Sigmoid colon (tissue), 7 donors: Measurements from ENCODE around the gene ERVK3-1. TPM values are rescaled to one million over a fixed set of nuclear protein-coding genes. Genes with fewer than 3 reads are reported as not detected.
A peak's percentile ranks its signal among the peaks of the same experiment; 100 is the strongest.

Experiments
- DNase-seq: peaks from one replicate; pipeline ENCODE4 v3.0.0-alpha.2; 2019
- H3K27ac ChIP-seq, 4 donors: fragments of 200-600 bp; sonication (generic); one replicate each; pipeline ENCODE4 v1.5.1; 2016 to 2019; ENCODE audit warnings: mild to moderate bottlenecking in 1 of 4
- H3K27me3 ChIP-seq, 3 donors: fragments of 200-600 bp; sonication (generic); one replicate each; pipeline ENCODE4 v1.5.1; 2019; ENCODE audit warnings: mild to moderate bottlenecking in 1 of 3
- H3K36me3 ChIP-seq, 4 donors: fragments of 200-600 bp; sonication (generic); one replicate each; pipeline ENCODE4 v1.5.1; 2016 to 2019
- H3K4me1 ChIP-seq, 4 donors: fragments of 200-600 bp; sonication (generic); one replicate each; pipeline ENCODE4 v1.5.1; 2017 to 2019
- H3K4me3 ChIP-seq, 4 donors: fragments of 200-600 bp; sonication (generic); one replicate each; pipeline ENCODE4 v1.5.1; 2017 to 2019; ENCODE audit warnings: mild to moderate bottlenecking in 2 of 4, moderate library complexity in 1 of 4
- H3K9me3 ChIP-seq, 4 donors: fragments of 200-600 bp in 3 of 4; sonication (generic) in 3 of 4; one replicate each; pipeline versions ENCODE4 v1.5.1 to v1.6.1; 2013 to 2019
- CTCF ChIP-seq, 4 experiments: fragments of 450-650 bp in 3 of 4; fragments of 200-600 bp in 1 of 4; IDR thresholded peaks; one replicate each; pipeline ENCODE4 v1.5.1; 2016 to 2019; ENCODE audit warnings: antibody characterized with exemption in 4 of 4, mild to moderate bottlenecking in 3 of 4, moderate library complexity in 2 of 4
- EP300 ChIP-seq, 4 donors: sonication (generic); formaldehyde crosslinking; IDR thresholded peaks; one replicate each; pipeline ENCODE4 v1.6.1; 2017; ENCODE audit warnings: antibody characterized with exemption in 4 of 4
- POLR2A ChIP-seq, 2 donors: fragments of 450-650 bp; IDR thresholded peaks; one replicate each; pipeline ENCODE4 v1.6.1; 2016; ENCODE audit warnings: antibody characterized with exemption in 2 of 2, mild to moderate bottlenecking in 2 of 2, moderate library complexity in 2 of 2
- POLR2AphosphoS5 ChIP-seq, 4 donors: sonication (generic); formaldehyde crosslinking; IDR thresholded peaks; one replicate each; pipeline ENCODE4 v1.6.1; 2017; ENCODE audit warnings: antibody characterized with exemption in 4 of 4
- WGBS, 2 donors: extraction: QIAGEN DNeasy Blood & Tissue Kit; methylation state at CpG; one replicate each; pipeline ENCODE4 v1.1.7; 2013; 5-methylcytosine and 5-hydroxymethylcytosine counted together
- intact Hi-C: fragments of 100-400 bp; cut with DNase I; formaldehyde crosslinking; loops from one replicate; pipeline ENCODE4 v1.15.1; 2023
- polyA plus RNA-seq, 3 donors: library from polyadenylated mRNA; stranded (reverse); fragments of 200-250 nt; gene quantifications; one replicate each; pipeline ENCODE4 v1.2.3, GENCODE V29; 2013
- small RNA-seq, 3 donors: library from RNA; depleted of rRNA; stranded (forward); fragments of <200 nt; gene quantifications; one replicate each; pipeline ENCODE3, GENCODE V24; 2016
- total RNA-seq, 4 donors: library from RNA; depleted of rRNA; stranded (reverse); fragments of >200 nt; gene quantifications; one replicate each; pipeline ENCODE4 v1.1.0, GENCODE V29; 2016
- donor health status: healthy with polysubstance abuse.
- donor health status: Bipolar disorder and iron deficiency.
- donor health status: healthy.

The ERVK3-1 gene
- total and polyA plus RNA-seq, 7 donors, result 23.6 to 49.4 (median 41.7) TPM

- WGBS, 2 donors, result 5 to 11% methylated on average over 28 of the region's 28 CpGs
- Histone ChIP-seq H3K27ac (peak overlapping the region; percentile 87 to 96 (median 93)), H3K27me3 (peaks cover under 1 to 10% (median 9%) of the 10 kb centered on the region in 3 donors), H3K4me3 (peak overlapping the region; percentile 69 to 78 (median 72)), H3K36me3 (no peaks in the 10 kb centered on the region), H3K4me1 (peaks cover 0 to 13% (median 3%) of the 10 kb centered on the region in 4 donors), H3K9me3 (no peaks in the 10 kb centered on the region)
- no peak for DNase-seq
- TF ChIP-seq CTCF (IDR thresholded peaks at IDR 0.05), result no peak
- no peak for TF ChIP-seq POLR2AphosphoS5 (IDR thresholded peaks at IDR 0.05)
- TF ChIP-seq POLR2A (IDR thresholded peaks at IDR 0.05), result no peak
- no peak for TF ChIP-seq EP300 (IDR thresholded peaks at IDR 0.05)
- intact Hi-C loops, result loop anchor here (1.0 to 2.0 kb wide), 4 partner anchors 19 to 79 kb away; partner anchors contain the start of genes ZNF132 and ZNF837
Measured at GRCh38 chr19:58361900-58362271, 56.7 kb downstream of the ERVK3-1 start.

GRCh38 chr19:58362272-58362994, 57.3 kb downstream of the ERVK3-1 start, which contains the start of gene ZNF497:
Gene ZNF497, minus strand, starts transcription at chr19:58362751. Its CDS starts 5,116 bp downstream, at chr19:58357635.
- Histone ChIP-seq H3K9me3 (no peaks in the 10 kb centered on the region), H3K27me3 (peaks cover 0 to 10% (median 9%) of the 10 kb centered on the region in 3 donors), H3K36me3 (no peaks in the 10 kb centered on the region), H3K4me1 (peaks cover 0 to 9% (median 3%) of the 10 kb centered on the region in 4 donors), H3K27ac (peak within 1 kb of the TSS; percentile 87 to 96 (median 93)), H3K4me3 (peak within 1 kb of the TSS; percentile 69 to 78 (median 72))
- TF ChIP-seq CTCF (IDR thresholded peaks at IDR 0.05), result peak in 1 of 4 experiments; percentile 8
- TF ChIP-seq POLR2A (IDR thresholded peaks at IDR 0.05), result peak; percentile 52 to 68
- TF ChIP-seq EP300 (IDR thresholded peaks at IDR 0.05), result peak in 1 of 4 donors; percentile 41
- peak; percentile 60 to 91 (median 80) for TF ChIP-seq POLR2AphosphoS5 (IDR thresholded peaks at IDR 0.05)
- intact Hi-C loops, result loop anchor here (1.0 to 2.0 kb wide), 4 partner anchors 18 to 78 kb away; partner anchors contain the start of genes ZNF132 and ZNF837
- DNase-seq, result peak; percentile 98
- 0% methylated on average over 74 of the region's 74 CpGs for WGBS, 2 donors

GRCh38 chr19:58364146-58364545, 59.0 kb downstream of the ERVK3-1 start:
- Histone ChIP-seq H3K27me3 (peaks cover 0 to 18% (median 13%) of the 10 kb centered on the region in 3 donors), H3K4me1 (peaks cover 0 to 9% (median 3%) of the 10 kb centered on the region in 4 donors), H3K36me3 (no peaks in the 10 kb centered on the region), H3K9me3 (no peaks in the 10 kb centered on the region), H3K27ac (no peak overlapping the region), H3K4me3 (no peak overlapping the region)
- intact Hi-C loops, result no loop called here
- DNase-seq, result no peak
- 51 to 87% methylated on average over 5 of the region's 5 CpGs for WGBS, 2 donors
- no peak for TF ChIP-seq CTCF (IDR thresholded peaks at IDR 0.05)
- no peak for TF ChIP-seq POLR2A (IDR thresholded peaks at IDR 0.05)
- TF ChIP-seq POLR2AphosphoS5 (IDR thresholded peaks at IDR 0.05), result no peak
- TF ChIP-seq EP300 (IDR thresholded peaks at IDR 0.05), result no peak

Small RNA genes lying within 50 kb of the gene (small RNA-seq; reads per million reads assigned to genes)
- gene MIR6806 (0 reads per million in 3 donors), gene RNA5SP473 (0.07 to 0.12 (median 0.11) reads per million in 3 donors)

Other genes with a start within 250 kb of the ERVK3-1 start
- gene ZNF135, start 246.1 kb upstream of the ERVK3-1 start, total RNA-seq, result 10 to 100 TPM in 1 of 4 donors, 1 to 10 TPM in 3; 6.1 to 10.0 (median 7.4) TPM
- 1 to 10 TPM in 1 of 3 donors, under 1 TPM in 2; 0.46 to 2.8 (median 0.60) TPM for gene ZNF135, start 246.1 kb upstream of the ERVK3-1 start, polyA plus RNA-seq
- gene ZSCAN18, start 207.1 kb upstream of the ERVK3-1 start, total RNA-seq, result 10 to 100 TPM; 64.7 to 85.3 (median 73.8) TPM
- gene ZSCAN18, start 207.1 kb upstream of the ERVK3-1 start, polyA plus RNA-seq, result 10 to 100 TPM in 2 of 3 donors, 1 to 10 TPM in 1; 5.8 to 31.4 (median 12.6) TPM
- gene ZNF329, start 154.6 kb upstream of the ERVK3-1 start, total RNA-seq, result 10 to 100 TPM in 1 of 4 donors, 1 to 10 TPM in 3; 8.2 to 10.2 (median 8.3) TPM
- gene ZNF329, start 154.6 kb upstream of the ERVK3-1 start, polyA plus RNA-seq, result 1 to 10 TPM; 1.6 to 3.9 (median 2.4) TPM
- gene ZNF274, start 122.3 kb upstream of the ERVK3-1 start, total RNA-seq, result 10 to 100 TPM; 18.3 to 26.7 (median 22.6) TPM
- gene ZNF274, start 122.3 kb upstream of the ERVK3-1 start, polyA plus RNA-seq, result 10 to 100 TPM in 1 of 3 donors, 1 to 10 TPM in 2; 7.8 to 19.6 (median 9.2) TPM
- gene ZNF544, start 76.5 kb upstream of the ERVK3-1 start, total RNA-seq, result 10 to 100 TPM; 25.8 to 45.1 (median 34.8) TPM
- 10 to 100 TPM; 16.4 to 28.6 (median 20.4) TPM for gene ZNF544, start 76.5 kb upstream of the ERVK3-1 start, polyA plus RNA-seq
- gene ZNF8, start 26.4 kb upstream of the ERVK3-1 start, total RNA-seq, result 1 to 10 TPM; 4.9 to 8.6 (median 6.5) TPM
- 1 to 10 TPM in 1 of 3 donors, under 1 TPM in 2; 0.60 to 2.0 (median 0.92) TPM for gene ZNF8, start 26.4 kb upstream of the ERVK3-1 start, polyA plus RNA-seq
- gene ZSCAN22, start 21.6 kb downstream of the ERVK3-1 start, total RNA-seq, result 1 to 10 TPM; 1.4 to 3.6 (median 2.2) TPM
- gene ZSCAN22, start 21.6 kb downstream of the ERVK3-1 start, polyA plus RNA-seq, result 1 to 10 TPM in 1 of 3 donors, under 1 TPM in 2; 0.60 to 1.3 (median 0.69) TPM
- gene A1BG, start 48.1 kb downstream of the ERVK3-1 start, total RNA-seq, result 10 to 100 TPM in 2 of 4 donors, 1 to 10 TPM in 2; 1.9 to 17.4 (median 12.1) TPM
- gene A1BG, start 48.1 kb downstream of the ERVK3-1 start, polyA plus RNA-seq, result 10 to 100 TPM in 2 of 3 donors, 1 to 10 TPM in 1; 7.2 to 23.4 (median 16.0) TPM
- under 1 TPM; 0.28 to 0.54 (median 0.43) TPM for gene ZNF497, start 57.4 kb downstream of the ERVK3-1 start, total RNA-seq
- under 1 TPM in 2 of 3 donors, not detected in 1; 0.46 to 0.79 TPM for gene ZNF497, start 57.4 kb downstream of the ERVK3-1 start, polyA plus RNA-seq
- gene ZNF837, start 75.7 kb downstream of the ERVK3-1 start, total RNA-seq, result 1 to 10 TPM in 3 of 4 donors, under 1 TPM in 1; 0.66 to 2.2 (median 1.5) TPM
- 1 to 10 TPM; 1.2 to 2.5 (median 1.8) TPM for gene ZNF837, start 75.7 kb downstream of the ERVK3-1 start, polyA plus RNA-seq
- 1,000 to 10,000 TPM; 1,322 to 2,581 (median 2,411) TPM for gene RPS5, start 81.9 kb downstream of the ERVK3-1 start, total RNA-seq
- 1,000 to 10,000 TPM; 1,097 to 1,974 (median 1,406) TPM for gene RPS5, start 81.9 kb downstream of the ERVK3-1 start, polyA plus RNA-seq
- gene RNF225, start 90.3 kb downstream of the ERVK3-1 start, total RNA-seq, result not detected
- under 1 TPM in 1 of 3 donors, not detected in 2; 0.07 TPM for gene RNF225, start 90.3 kb downstream of the ERVK3-1 start, polyA plus RNA-seq
- 10 to 100 TPM in 2 of 4 donors, 1 to 10 TPM in 2; 8.2 to 21.4 (median 12.0) TPM for gene ZNF584, start 103.3 kb downstream of the ERVK3-1 start, total RNA-seq
- gene ZNF584, start 103.3 kb downstream of the ERVK3-1 start, polyA plus RNA-seq, result 1 to 10 TPM; 3.0 to 7.3 (median 4.8) TPM
- gene ZNF132, start 134.8 kb downstream of the ERVK3-1 start, total RNA-seq, result 10 to 100 TPM in 1 of 4 donors, 1 to 10 TPM in 3; 5.3 to 12.2 (median 6.4) TPM
- 1 to 10 TPM in 1 of 3 donors, under 1 TPM in 1, not detected in 1; 0.60 to 1.7 TPM for gene ZNF132, start 134.8 kb downstream of the ERVK3-1 start, polyA plus RNA-seq
- 1 to 10 TPM; 5.4 to 9.7 (median 6.1) TPM for gene ZNF324B, start 146.2 kb downstream of the ERVK3-1 start, total RNA-seq
- 1 to 10 TPM in 2 of 3 donors, under 1 TPM in 1; 0.60 to 5.3 (median 2.1) TPM for gene ZNF324B, start 146.2 kb downstream of the ERVK3-1 start, polyA plus RNA-seq
- 10 to 100 TPM; 10.5 to 16.4 (median 14.0) TPM for gene ZNF324, start 161.7 kb downstream of the ERVK3-1 start, total RNA-seq
- 1 to 10 TPM; 3.6 to 8.8 (median 4.6) TPM for gene ZNF324, start 161.7 kb downstream of the ERVK3-1 start, polyA plus RNA-seq
- 10 to 100 TPM; 10.7 to 20.8 (median 16.5) TPM for gene ZNF446, start 171.0 kb downstream of the ERVK3-1 start, total RNA-seq
- 10 to 100 TPM in 1 of 3 donors, 1 to 10 TPM in 2; 4.4 to 11.4 (median 5.4) TPM for gene ZNF446, start 171.0 kb downstream of the ERVK3-1 start, polyA plus RNA-seq
- gene SLC27A5, start 206.6 kb downstream of the ERVK3-1 start, total RNA-seq, result 10 to 100 TPM in 1 of 4 donors, 1 to 10 TPM in 3; 4.2 to 13.5 (median 8.7) TPM
- gene SLC27A5, start 206.6 kb downstream of the ERVK3-1 start, polyA plus RNA-seq, result 10 to 100 TPM in 1 of 3 donors, 1 to 10 TPM in 2; 2.3 to 22.9 (median 6.0) TPM
- 10 to 100 TPM in 1 of 4 donors, 1 to 10 TPM in 3; 7.6 to 13.8 (median 8.4) TPM for gene ZBTB45, start 214.4 kb downstream of the ERVK3-1 start, total RNA-seq
- gene ZBTB45, start 214.4 kb downstream of the ERVK3-1 start, polyA plus RNA-seq, result 10 to 100 TPM in 1 of 3 donors, 1 to 10 TPM in 2; 4.9 to 10.2 (median 6.0) TPM
- gene TRIM28, start 238.7 kb downstream of the ERVK3-1 start, total RNA-seq, result 100 to 1,000 TPM; 157 to 236 (median 207) TPM
- gene TRIM28, start 238.7 kb downstream of the ERVK3-1 start, polyA plus RNA-seq, result 100 to 1,000 TPM in 2 of 3 donors, 10 to 100 TPM in 1; 84.8 to 223 (median 150) TPM
- gene CHMP2A, start 249.7 kb downstream of the ERVK3-1 start, total RNA-seq, result 100 to 1,000 TPM; 101 to 144 (median 136) TPM
- 100 to 1,000 TPM; 196 to 372 (median 300) TPM for gene CHMP2A, start 249.7 kb downstream of the ERVK3-1 start, polyA plus RNA-seq